ENCODE data around the gene LY86. TPM values are rescaled to one million over a fixed set of nuclear protein-coding genes. Genes with fewer than 3 reads are reported as not detected.

Gene LY86
- total and polyA plus RNA-seq, 8 donors = 0.16 to 6.1 (median 0.59) TPM; not detected in 1

DNA sequence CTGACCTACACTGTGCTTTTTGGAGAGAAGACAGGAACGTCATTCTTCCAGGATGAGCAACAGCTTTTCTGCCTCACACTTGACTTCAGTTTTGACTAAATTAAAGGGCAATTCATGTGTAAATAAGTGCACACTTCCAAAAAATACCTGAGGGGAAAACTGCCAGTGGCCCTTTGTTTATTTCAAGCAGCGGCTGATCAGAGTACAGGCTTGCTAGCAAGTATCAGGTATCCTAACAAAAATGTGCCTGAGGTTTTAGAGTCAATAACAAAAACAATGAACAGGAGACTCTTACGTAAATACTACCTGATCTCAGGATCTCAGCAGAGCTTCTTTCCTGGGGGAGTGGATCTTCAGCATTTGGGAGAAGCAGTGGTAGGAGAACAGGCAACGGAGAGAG is 12.4 kb downstream of the LY86 start:
- Histone ChIP-seq H3K27me3 (no peaks in the 10 kb centered on the region), H3K4me3 (no peak overlapping the region), H3K27ac (no peak overlapping the region), H3K9me3 (no peaks in the 10 kb centered on the region), H3K4me1 (no peaks in the 10 kb centered on the region), H3K36me3 (no peaks in the 10 kb centered on the region)
- DNase-seq = no peak
- intact Hi-C loops (cut with DNase I) = no loop called here
- 64 to 77% methylated on average over 4 of the region's 4 CpGs for WGBS, 2 donors
- no peak for FAIRE-seq
- no peak for ATAC-seq
- TF ChIP-seq, protein P1, sequence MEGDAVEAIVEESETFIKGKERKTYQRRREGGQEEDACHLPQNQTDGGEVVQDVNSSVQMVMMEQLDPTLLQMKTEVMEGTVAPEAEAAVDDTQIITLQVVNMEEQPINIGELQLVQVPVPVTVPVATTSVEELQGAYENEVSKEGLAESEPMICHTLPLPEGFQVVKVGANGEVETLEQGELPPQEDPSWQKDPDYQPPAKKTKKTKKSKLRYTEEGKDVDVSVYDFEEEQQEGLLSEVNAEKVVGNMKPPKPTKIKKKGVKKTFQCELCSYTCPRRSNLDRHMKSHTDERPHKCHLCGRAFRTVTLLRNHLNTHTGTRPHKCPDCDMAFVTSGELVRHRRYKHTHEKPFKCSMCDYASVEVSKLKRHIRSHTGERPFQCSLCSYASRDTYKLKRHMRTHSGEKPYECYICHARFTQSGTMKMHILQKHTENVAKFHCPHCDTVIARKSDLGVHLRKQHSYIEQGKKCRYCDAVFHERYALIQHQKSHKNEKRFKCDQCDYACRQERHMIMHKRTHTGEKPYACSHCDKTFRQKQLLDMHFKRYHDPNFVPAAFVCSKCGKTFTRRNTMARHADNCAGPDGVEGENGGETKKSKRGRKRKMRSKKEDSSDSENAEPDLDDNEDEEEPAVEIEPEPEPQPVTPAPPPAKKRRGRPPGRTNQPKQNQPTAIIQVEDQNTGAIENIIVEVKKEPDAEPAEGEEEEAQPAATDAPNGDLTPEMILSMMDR (IDR thresholded peaks at IDR 0.05) = no peak

DNA sequence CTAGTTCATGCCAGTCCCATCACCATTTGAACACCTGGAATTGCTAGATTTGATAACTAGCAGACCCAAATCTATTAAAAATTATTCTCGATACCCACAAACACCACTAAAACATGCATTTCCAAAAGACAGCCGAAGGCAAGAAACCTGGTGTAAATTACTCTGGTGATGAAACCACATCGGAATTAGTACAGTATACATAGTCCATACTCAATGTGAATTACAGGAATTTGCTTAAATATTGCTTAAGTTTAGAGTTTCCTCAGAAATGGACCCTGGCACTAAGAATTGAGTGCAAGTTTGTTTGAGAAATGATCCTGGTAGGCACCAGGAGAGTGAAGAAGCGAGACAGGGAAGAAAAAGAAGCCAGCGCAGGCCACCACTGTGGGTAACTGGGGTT is 13.7 kb downstream of the LY86 start:
- H3K4me1 ChIP-seq = no peaks in the 10 kb centered on the region
- no peaks in the 10 kb centered on the region for H3K27me3 ChIP-seq
- WGBS, 2 donors = 92 to 95% methylated on average over 5 of the region's 5 CpGs
- H3K27ac ChIP-seq = no peak overlapping the region
- ATAC-seq (no peak), FAIRE-seq (no peak), DNase-seq (no peak)
- TF ChIP-seq, protein P1 (IDR thresholded peaks at IDR 0.05) = no peak
- intact Hi-C loops (cut with DNase I) = no loop called here
- no peak overlapping the region for H3K4me3 ChIP-seq
- no peaks in the 10 kb centered on the region for H3K36me3 ChIP-seq
- H3K9me3 ChIP-seq = no peaks in the 10 kb centered on the region

DNA sequence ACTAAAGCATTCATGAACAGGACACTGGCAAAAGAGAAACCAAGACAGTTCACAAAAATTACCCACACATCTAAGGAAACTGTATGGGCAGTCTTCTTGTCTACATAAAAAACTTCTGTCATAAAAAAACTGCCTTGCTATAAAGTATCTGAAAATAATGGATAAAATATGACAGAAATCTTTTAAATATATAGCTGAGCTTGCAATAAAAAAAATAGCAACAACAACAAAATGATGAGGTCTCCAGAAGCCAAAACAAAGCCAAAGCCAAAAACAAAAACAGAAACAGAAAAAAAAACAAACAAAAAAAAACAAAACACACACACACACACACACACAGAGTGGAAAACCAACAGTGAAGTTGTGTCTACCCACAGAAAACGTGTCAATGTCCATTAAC is 14.8 kb downstream of the LY86 start:
- ATAC-seq (no peak), FAIRE-seq (no peak), DNase-seq (no peak)
- TF ChIP-seq, protein P1 (IDR thresholded peaks at IDR 0.05) = no peak
- Histone ChIP-seq H3K27me3 (no peaks in the 10 kb centered on the region), H3K36me3 (no peaks in the 10 kb centered on the region), H3K9me3 (no peaks in the 10 kb centered on the region), H3K4me3 (no peak overlapping the region), H3K4me1 (no peaks in the 10 kb centered on the region), H3K27ac (no peak overlapping the region)
- intact Hi-C loops (cut with DNase I) = no loop called here
- 70 to 73% methylated on average over 1 of the region's 1 CpG for WGBS, 2 donors

DNA sequence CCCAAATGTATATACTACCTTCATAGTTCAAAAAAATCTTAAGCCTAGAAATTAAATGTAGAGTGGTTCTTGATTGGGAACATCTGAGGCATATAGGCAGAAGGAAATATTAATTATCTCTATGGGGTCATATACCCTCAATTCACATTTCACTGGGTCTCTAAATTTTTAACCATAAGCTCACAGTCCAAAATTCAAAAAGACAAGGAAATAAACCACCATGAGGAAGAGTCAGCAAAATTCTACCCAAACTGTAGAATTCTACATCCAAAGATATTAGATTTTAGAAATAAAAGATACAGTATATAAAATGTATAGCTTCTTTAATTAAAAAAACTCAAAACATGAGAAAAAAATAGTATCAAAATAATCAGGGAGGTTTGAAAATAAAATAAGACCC is 15.5 kb downstream of the LY86 start:
- no peaks in the 10 kb centered on the region for H3K4me1 ChIP-seq
- H3K9me3 ChIP-seq = no peaks in the 10 kb centered on the region
- H3K27ac ChIP-seq = no peak overlapping the region
- no peaks in the 10 kb centered on the region for H3K27me3 ChIP-seq
- FAIRE-seq (no peak), DNase-seq (no peak), ATAC-seq (no peak)
- no peak overlapping the region for H3K4me3 ChIP-seq
- no peaks in the 10 kb centered on the region for H3K36me3 ChIP-seq
- intact Hi-C loops (cut with DNase I) = no loop called here
- TF ChIP-seq, protein P1 (IDR thresholded peaks at IDR 0.05) = no peak

DNA sequence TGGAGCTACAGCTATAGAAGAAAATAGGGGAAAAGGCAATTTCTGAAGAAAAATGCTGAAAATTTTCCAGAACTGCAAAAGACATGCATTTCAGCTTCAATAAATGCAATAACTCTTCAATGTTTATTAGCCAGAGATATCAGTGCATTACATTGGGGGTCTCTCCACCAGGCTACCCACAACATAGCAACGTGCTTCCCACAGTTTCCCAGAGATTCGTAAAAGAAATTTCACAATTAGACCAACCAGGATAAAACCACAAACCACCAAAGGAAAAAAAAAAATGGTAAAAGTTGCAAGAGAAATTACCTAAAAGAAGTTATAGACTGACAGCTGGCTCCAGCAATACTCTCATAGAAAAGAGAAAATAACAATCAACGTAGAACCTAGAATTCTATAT is 16.0 kb downstream of the LY86 start:
- H3K4me3 ChIP-seq = no peak overlapping the region
- H3K27ac ChIP-seq = no peak overlapping the region
- no peaks in the 10 kb centered on the region for H3K9me3 ChIP-seq
- H3K27me3 ChIP-seq = no peaks in the 10 kb centered on the region
- TF ChIP-seq, protein P1 (IDR thresholded peaks at IDR 0.05) = no peak
- FAIRE-seq (no peak), ATAC-seq (no peak), DNase-seq (no peak)
- H3K4me1 ChIP-seq = no peaks in the 10 kb centered on the region
- intact Hi-C loops (cut with DNase I) = no loop called here
- no peaks in the 10 kb centered on the region for H3K36me3 ChIP-seq
- WGBS, 2 donors = 51 to 69% methylated on average over 3 of the region's 3 CpGs

All from pancreas (tissue), 10 donors.